ENCODE results near the gene SSBP4. TPM values are rescaled to one million over a fixed set of nuclear protein-coding genes. Genes with fewer than 3 reads are reported as not detected.

Gene SSBP4
- total and polyA plus RNA-seq, 3 experiments from 2014 or later: 108 to 131 (median 111) TPM

- no peaks in the 10 kb centered on the region for H3K9me3 ChIP-seq (ENCODE audit: low read length)
- no peak overlapping the region for H3K4me3 ChIP-seq (ENCODE audit: low read length)
- Mint-ChIP-seq H3K36me3 (peaks cover 0 to 12% (median 0%) of the 10 kb centered on the region in 3 donors), H3K4me3 (peak overlapping the region; percentile 68 to 86 (median 77)), H3K9me3 (peaks cover 0 to 5% (median 0%) of the 10 kb centered on the region in 5 donors), H3K4me1 (peaks cover 78 to 94% (median 86%) of the 10 kb centered on the region in 3 donors), H3K27ac (peak overlapping the region; percentile 93 to 100 (median 96)), H3K27me3 (no peaks in the 10 kb centered on the region)
- peak in 4 of 5 donors; percentile 40 to 74 (median 57) for DNase-seq
- ChIA-PET CTCF (interaction anchor here (0.9 to 2.2 kb wide), 4 partner anchors 18 to 43 kb away, joined by 3 to 7 read pairs (median 4); partner anchors contain the start of gene ELL), POLR2A (interaction anchor here (0.6 to 1.2 kb wide), 3 partner anchors 17 to 50 kb away, joined by 3 to 6 read pairs (median 4); no protein-coding TSS in a partner anchor)
- H3K27me3 ChIP-seq (ENCODE audit: insufficient read depth, low read length, poor library complexity, severe bottlenecking): no peaks in the 10 kb centered on the region
- no peaks in the 10 kb centered on the region for H3K36me3 ChIP-seq (ENCODE audit: insufficient read depth, low read length)
- peaks cover 82% of the 10 kb centered on the region for H3K4me1 ChIP-seq (ENCODE audit: insufficient read depth, low read length)
- peak overlapping the region; percentile 51 for H3K27ac ChIP-seq (ENCODE audit: low read depth, low read length)
Observed at GRCh38 chr19:18478545-18479311, 59.5 kb downstream of the SSBP4 start.

GRCh38 chr19:18480006-18480691, 61.0 kb downstream of the SSBP4 start:
- Histone ChIP-seq H3K9me3 (ENCODE audit: low read length) (no peaks in the 10 kb centered on the region), H3K36me3 (ENCODE audit: insufficient read depth, low read length) (no peaks in the 10 kb centered on the region), H3K27me3 (ENCODE audit: insufficient read depth, low read length, poor library complexity, severe bottlenecking) (no peaks in the 10 kb centered on the region), H3K27ac (ENCODE audit: low read depth, low read length) (no peak overlapping the region), H3K4me3 (ENCODE audit: low read length) (no peak overlapping the region), H3K4me1 (ENCODE audit: insufficient read depth, low read length) (peaks cover 71% of the 10 kb centered on the region)
- POLR2A ChIA-PET: interaction anchor here (1.2 kb wide), 1 partner anchor 16 kb away, joined by 3 read pairs; no protein-coding TSS in a partner anchor
- Mint-ChIP-seq H3K4me3 (peak overlapping the region in 6 of 7 donors; percentile 32 to 85 (median 60)), H3K36me3 (peaks cover 0 to 9% (median 0%) of the 10 kb centered on the region in 3 donors), H3K4me1 (peaks cover 72 to 94% (median 86%) of the 10 kb centered on the region in 3 donors), H3K9me3 (peaks cover 0 to 4% (median 0%) of the 10 kb centered on the region in 5 donors), H3K27me3 (no peaks in the 10 kb centered on the region), H3K27ac (peak overlapping the region; percentile 61 to 100 (median 94))
- DNase-seq: no peak
- CTCF ChIA-PET: interaction anchor here (1.2 to 2.2 kb wide), 4 partner anchors 10 to 41 kb away, joined by 3 to 7 read pairs (median 5); partner anchors contain the start of gene ELL

DNA sequence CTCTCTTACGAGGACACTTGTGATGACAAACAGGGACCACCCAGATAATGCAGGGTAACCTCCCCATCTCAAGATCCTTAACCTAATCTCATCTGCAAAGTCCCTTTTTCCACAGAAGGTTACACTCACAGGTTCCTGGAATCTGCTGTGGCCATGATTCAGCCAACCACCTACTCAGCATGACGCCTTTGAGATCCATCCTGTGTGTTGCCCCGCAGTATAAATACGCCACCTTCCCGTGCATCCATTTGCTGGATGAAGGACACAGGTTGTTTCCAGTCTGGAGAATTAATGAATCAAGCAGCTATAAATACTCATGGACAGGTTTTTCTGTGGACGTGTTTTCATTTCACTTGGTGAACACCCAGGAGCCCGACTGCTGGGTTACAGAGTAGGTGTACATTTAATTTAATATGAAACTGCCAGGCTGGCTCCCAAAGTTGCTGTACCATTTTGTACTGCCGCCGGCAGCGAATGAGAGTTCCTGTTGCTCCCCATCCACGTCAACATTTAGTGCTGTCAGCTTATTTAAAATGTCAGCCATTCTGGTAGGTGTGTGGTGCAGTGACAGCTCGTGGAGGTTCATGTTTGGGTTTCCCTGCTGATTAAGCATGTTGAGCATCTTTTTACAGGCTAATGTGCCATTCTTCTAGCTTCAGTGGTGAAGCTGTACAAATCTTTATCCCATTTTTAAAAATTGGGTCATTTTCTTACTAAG, 62.5 kb downstream of the SSBP4 start:
- H3K27ac ChIP-seq (ENCODE audit: low read depth, low read length): peak overlapping the region; percentile 2
- H3K9me3 Mint-ChIP-seq: no peaks in the 10 kb centered on the region
- H3K9me3 ChIP-seq (ENCODE audit: low read length): no peaks in the 10 kb centered on the region
- H3K27me3 Mint-ChIP-seq: no peaks in the 10 kb centered on the region
- no peak overlapping the region for H3K4me3 ChIP-seq (ENCODE audit: low read length)
- H3K27me3 ChIP-seq (ENCODE audit: insufficient read depth, low read length, poor library complexity, severe bottlenecking): no peaks in the 10 kb centered on the region
- peaks cover 73% of the 10 kb centered on the region for H3K4me1 ChIP-seq (ENCODE audit: insufficient read depth, low read length)
- POLR2A ChIA-PET: interaction anchor here (0.6 to 0.7 kb wide), 2 partner anchors 201 to 350 kb away, joined by 3 read pairs; partner anchors contain the start of gene UPF1
- no peak for DNase-seq
- H3K4me1 Mint-ChIP-seq: peaks cover 72 to 95% (median 83%) of the 10 kb centered on the region in 3 donors
- peak overlapping the region in 2 of 7 donors; percentile 17 to 74 for H3K4me3 Mint-ChIP-seq
- peaks cover 0 to 5% (median 0%) of the 10 kb centered on the region in 3 donors for H3K36me3 Mint-ChIP-seq
- no peaks in the 10 kb centered on the region for H3K36me3 ChIP-seq (ENCODE audit: insufficient read depth, low read length)
- peak overlapping the region; percentile 34 to 100 (median 66) for H3K27ac Mint-ChIP-seq
- CTCF ChIA-PET: interaction anchor here (0.8 to 1.8 kb wide), 5 partner anchors 10 to 280 kb away, joined by 3 to 5 read pairs (median 4); no protein-coding TSS in a partner anchor

- POLR2A ChIA-PET: no interaction called here
- Histone ChIP-seq H3K27me3 (ENCODE audit: insufficient read depth, low read length, poor library complexity, severe bottlenecking) (no peaks in the 10 kb centered on the region), H3K27ac (ENCODE audit: low read depth, low read length) (no peak overlapping the region), H3K4me1 (ENCODE audit: insufficient read depth, low read length) (peaks cover 70% of the 10 kb centered on the region), H3K36me3 (ENCODE audit: insufficient read depth, low read length) (no peaks in the 10 kb centered on the region), H3K9me3 (ENCODE audit: low read length) (no peaks in the 10 kb centered on the region), H3K4me3 (ENCODE audit: low read length) (no peak overlapping the region)
- Mint-ChIP-seq H3K4me1 (peaks cover 70 to 95% (median 83%) of the 10 kb centered on the region in 3 donors), H3K27ac (peak overlapping the region; percentile 61 to 100 (median 86)), H3K9me3 (no peaks in the 10 kb centered on the region), H3K27me3 (no peaks in the 10 kb centered on the region), H3K36me3 (peaks cover 0 to 2% (median 0%) of the 10 kb centered on the region in 3 donors), H3K4me3 (peak overlapping the region in 2 of 7 donors; percentile 13 to 48)
- DNase-seq: no peak
- CTCF ChIA-PET: interaction anchor here (0.7 to 1.8 kb wide), 3 partner anchors 10 to 37 kb away, joined by 3 to 5 read pairs (median 3); no protein-coding TSS in a partner anchor
Observed at GRCh38 chr19:18483119-18483890, 64.1 kb downstream of the SSBP4 start.

Other genes with a start within 250 kb of the SSBP4 start
- 10 to 100 TPM; 33.3 to 34.5 TPM for gene IFI30, start 245.6 kb upstream of the SSBP4 start, total RNA-seq
- gene IFI30, start 245.6 kb upstream of the SSBP4 start, polyA plus RNA-seq: 10.9 TPM
- gene MPV17L2, start 226.2 kb upstream of the SSBP4 start, total RNA-seq: 10 to 100 TPM; 24.2 to 24.6 TPM
- gene MPV17L2, start 226.2 kb upstream of the SSBP4 start, polyA plus RNA-seq: 12.6 TPM
- 1 to 10 TPM; 2.9 to 3.8 TPM for gene RAB3A, start 215.4 kb upstream of the SSBP4 start, total RNA-seq
- gene RAB3A, start 215.4 kb upstream of the SSBP4 start, polyA plus RNA-seq: 0.59 TPM
- not detected for gene PDE4C, start 193.0 kb upstream of the SSBP4 start, total RNA-seq
- not detected for gene PDE4C, start 193.0 kb upstream of the SSBP4 start, polyA plus RNA-seq
- gene IQCN, start 144.9 kb upstream of the SSBP4 start, total RNA-seq: 1 to 10 TPM; 1.3 TPM
- gene IQCN, start 144.9 kb upstream of the SSBP4 start, polyA plus RNA-seq: 0.31 TPM
- 100 to 1,000 TPM; 300 to 327 TPM for gene JUND, start 137.8 kb upstream of the SSBP4 start, total RNA-seq
- gene JUND, start 137.8 kb upstream of the SSBP4 start, polyA plus RNA-seq: 174 TPM
- gene LSM4, start 96.3 kb upstream of the SSBP4 start, total RNA-seq: 100 to 1,000 TPM; 351 to 373 TPM
- 154 TPM for gene LSM4, start 96.3 kb upstream of the SSBP4 start, polyA plus RNA-seq
- gene PGPEP1, start 78.8 kb upstream of the SSBP4 start, total RNA-seq: 10 to 100 TPM; 27.3 to 27.7 TPM
- 12.2 TPM for gene PGPEP1, start 78.8 kb upstream of the SSBP4 start, polyA plus RNA-seq
- gene GDF15, start 33.2 kb upstream of the SSBP4 start, total RNA-seq: under 1 TPM; 0.28 to 0.29 TPM
- gene GDF15, start 33.2 kb upstream of the SSBP4 start, polyA plus RNA-seq: not detected
- under 1 TPM; 0.26 to 0.31 TPM for gene LRRC25, start 21.8 kb upstream of the SSBP4 start, total RNA-seq
- gene LRRC25, start 21.8 kb upstream of the SSBP4 start, polyA plus RNA-seq: not detected
- 10 to 100 TPM; 18.2 to 20.3 TPM for gene ISYNA1, start 18.7 kb downstream of the SSBP4 start, total RNA-seq
- 33.2 TPM for gene ISYNA1, start 18.7 kb downstream of the SSBP4 start, polyA plus RNA-seq
- gene ELL, start 102.7 kb downstream of the SSBP4 start, total RNA-seq: 10 to 100 TPM; 24.4 to 25.5 TPM
- gene ELL, start 102.7 kb downstream of the SSBP4 start, polyA plus RNA-seq: 22.1 TPM
- gene FKBP8, start 124.2 kb downstream of the SSBP4 start, total RNA-seq: 100 to 1,000 TPM; 161 to 170 TPM
- 138 TPM for gene FKBP8, start 124.2 kb downstream of the SSBP4 start, polyA plus RNA-seq
- gene KXD1, start 138.5 kb downstream of the SSBP4 start, total RNA-seq: 100 to 1,000 TPM; 127 to 128 TPM
- gene KXD1, start 138.5 kb downstream of the SSBP4 start, polyA plus RNA-seq: 84.4 TPM
- 1,000 to 10,000 TPM; 1,684 to 1,700 TPM for gene UBA52, start 152.5 kb downstream of the SSBP4 start, total RNA-seq
- 1,487 TPM for gene UBA52, start 152.5 kb downstream of the SSBP4 start, polyA plus RNA-seq
- 100 to 1,000 TPM; 107 to 110 TPM for gene REX1BD, start 169.4 kb downstream of the SSBP4 start, total RNA-seq
- 169 TPM for gene REX1BD, start 169.4 kb downstream of the SSBP4 start, polyA plus RNA-seq
- not detected for gene CRLF1, start 187.4 kb downstream of the SSBP4 start, total RNA-seq
- not detected for gene CRLF1, start 187.4 kb downstream of the SSBP4 start, polyA plus RNA-seq
- not detected for gene TMEM59L, start 193.5 kb downstream of the SSBP4 start, total RNA-seq
- gene TMEM59L, start 193.5 kb downstream of the SSBP4 start, polyA plus RNA-seq: not detected
- gene KLHL26, start 217.6 kb downstream of the SSBP4 start, total RNA-seq: 10 to 100 TPM; 12.4 to 12.8 TPM
- 5.1 TPM for gene KLHL26, start 217.6 kb downstream of the SSBP4 start, polyA plus RNA-seq

Data from CD8-positive, alpha-beta memory T cell (primary cell).